K562 (cell line): ENCODE results near the gene PPP1R9A.

Source experiments
- CBX2 ChIP-seq: fragments of 200-600 bp; sonication (generic); IDR thresholded peaks from one replicate; pipeline ENCODE4 v1.6.1; 2012; ENCODE audit warnings: mild to moderate bottlenecking, low read length, inconsistent platforms; ENCODE audit not compliant: insufficient read depth, poor library complexity, severe bottlenecking
- CBX3 ChIP-seq, 2 experiments: IDR thresholded peaks; 1 replicate in 1 of 2; 2 replicates in 1 of 2; pipeline ENCODE4 v1.6.1; 2012; ENCODE audit warnings: inconsistent platforms in 2 of 2, low read length in 2 of 2, borderline replicate concordance in 1 of 2, control low read depth in 1 of 2
- ELF4 ChIP-seq: fragments of 450-650 bp; formaldehyde crosslinking; IDR thresholded peaks from 2 replicates; pipeline ENCODE4 v1.4.0; 2022; ENCODE audit warnings: missing genetic modification characterization
- HLTF ChIP-seq: fragments of 450-650 bp; IDR thresholded peaks from 2 replicates; pipeline ENCODE4 v1.6.1; 2016

GRCh38 chr7:95245828-95246500 lies 338.6 kb downstream of the PPP1R9A start:
- TF ChIP-seq HLTF (no peak), ELF4 (no peak), CBX3 (IDR thresholded peaks at IDR 0.05; ENCODE audit: borderline replicate concordance in 1 of 2, low read length in 2 of 2) (no peak), CBX2 (no peak)
